H9 (cell line): ENCODE results near the gene RAB25. TPM values are rescaled to one million over a fixed set of nuclear protein-coding genes. Genes with fewer than 3 reads are reported as not detected.

Experiments used
- DNase-seq: peaks from one replicate; pipeline ENCODE4 v3.0.0-alpha.2; 2017
- H2AFZ ChIP-seq: one replicate; pipeline ENCODE4 v1.6.1; 2013; ENCODE audit warnings: mild to moderate bottlenecking, low read length, control low read depth, moderate library complexity
- H2AK5ac ChIP-seq: 2 replicates; pipeline ENCODE4 v1.6.1; 2013; ENCODE audit warnings: low read length, control low read depth, mixed read lengths; ENCODE audit not compliant: insufficient read length
- H2BK120ac ChIP-seq: one replicate; pipeline ENCODE4 v1.6.1; 2013; ENCODE audit warnings: low read depth, mild to moderate bottlenecking, low read length, control low read depth, inconsistent platforms; ENCODE audit not compliant: poor library complexity, severe bottlenecking
- H2BK12ac ChIP-seq: 2 replicates; pipeline ENCODE4 v1.6.1; 2013; ENCODE audit warnings: low read length, control low read depth, mixed read lengths, low read depth; ENCODE audit not compliant: insufficient read length
- H2BK15ac ChIP-seq: 2 replicates; pipeline ENCODE4 v1.6.1; 2013; ENCODE audit warnings: low read depth, low read length, control low read depth
- H2BK20ac ChIP-seq: one replicate; pipeline ENCODE4 v1.6.1; 2013; ENCODE audit warnings: low read depth, mild to moderate bottlenecking, low read length, control low read depth, inconsistent platforms; ENCODE audit not compliant: poor library complexity, severe bottlenecking
- H2BK5ac ChIP-seq: 2 replicates; pipeline ENCODE4 v1.6.1; 2013; ENCODE audit warnings: low read length, control low read depth, mixed read lengths; ENCODE audit not compliant: insufficient read length
- H3K14ac ChIP-seq: 2 replicates; pipeline ENCODE4 v1.6.1; 2013; ENCODE audit warnings: low read length, control low read depth; ENCODE audit not compliant: insufficient read depth
- H3K18ac ChIP-seq: 2 replicates; pipeline ENCODE4 v1.6.1; 2013; ENCODE audit warnings: low read depth, mild to moderate bottlenecking, mixed read lengths, low read length, control low read depth; ENCODE audit not compliant: insufficient read length
- H3K23ac ChIP-seq: 2 replicates; pipeline ENCODE4 v1.6.1; 2013; ENCODE audit warnings: low read length, control low read depth, mixed read lengths, low read depth; ENCODE audit not compliant: insufficient read length
- H3K23me2 ChIP-seq: 2 replicates; pipeline ENCODE4 v1.6.1; 2013; ENCODE audit warnings: low read depth, mild to moderate bottlenecking, mixed read lengths, low read length, control low read depth; ENCODE audit not compliant: insufficient read length, poor library complexity, severe bottlenecking
- H3K27ac ChIP-seq: 2 replicates; pipeline ENCODE4 v1.5.1; 2013; ENCODE audit warnings: low read length, control low read depth, mixed read lengths, low read depth; ENCODE audit not compliant: insufficient read length
- H3K27me3 ChIP-seq: 2 replicates; pipeline ENCODE4 v1.6.1; 2013; ENCODE audit warnings: low read length, control low read depth, inconsistent platforms; ENCODE audit not compliant: insufficient read depth
- H3K4ac ChIP-seq: 2 replicates; pipeline ENCODE4 v1.6.1; 2013; ENCODE audit warnings: low read depth, mild to moderate bottlenecking, control low read depth, inconsistent platforms, low read length, moderate library complexity
- H3K4me1 ChIP-seq: 2 replicates; pipeline ENCODE4 v1.6.1; 2013; ENCODE audit warnings: low read length, control low read depth, inconsistent platforms; ENCODE audit not compliant: insufficient read depth
- H3K4me2 ChIP-seq: 2 replicates; pipeline ENCODE4 v1.6.1; 2013; ENCODE audit warnings: low read length, control low read depth, mixed read lengths; ENCODE audit not compliant: insufficient read length, insufficient read depth
- H3K56ac ChIP-seq: 2 replicates; pipeline ENCODE4 v1.6.1; 2013; ENCODE audit warnings: low read depth, mild to moderate bottlenecking, mixed read lengths, low read length, control low read depth; ENCODE audit not compliant: insufficient read length
- H3K79me1 ChIP-seq: 2 replicates; pipeline ENCODE4 v1.6.1; 2013; ENCODE audit warnings: low read depth, mild to moderate bottlenecking, moderate library complexity, low read length, control low read depth, inconsistent platforms; ENCODE audit not compliant: insufficient read depth, poor library complexity, severe bottlenecking
- H3K79me2 ChIP-seq: 2 replicates; pipeline ENCODE4 v1.6.1; 2013; ENCODE audit warnings: low read length, control low read depth, inconsistent platforms; ENCODE audit not compliant: insufficient read depth
- H3K9ac ChIP-seq: 2 replicates; pipeline ENCODE4 v1.6.1; 2013; ENCODE audit warnings: low read length, control low read depth, mixed read lengths; ENCODE audit not compliant: insufficient read length; ENCODE audit errors: extremely low read depth
- H3K9me3 ChIP-seq: one replicate; pipeline ENCODE4 v1.6.1; 2013; ENCODE audit warnings: low read depth, low read length, inconsistent platforms; ENCODE audit not compliant: control insufficient read depth
- H3T11ph ChIP-seq: one replicate; pipeline ENCODE4 v1.6.1; 2013; ENCODE audit warnings: mild to moderate bottlenecking, low read length, control low read depth, inconsistent platforms
- H4K20me1 ChIP-seq: one replicate; pipeline ENCODE4 v1.6.1; 2013; ENCODE audit not compliant: control insufficient read depth, insufficient read length, insufficient read depth
- H4K5ac ChIP-seq: 2 replicates; pipeline ENCODE4 v1.6.1; 2013; ENCODE audit warnings: low read depth, mild to moderate bottlenecking, mixed read lengths, low read length, control low read depth; ENCODE audit not compliant: insufficient read length
- H4K8ac ChIP-seq: replicated peaks from 2 replicates; pipeline ENCODE4 v1.6.1; 2013; ENCODE audit warnings: low read length, control low read depth, mixed read lengths, low read depth; ENCODE audit not compliant: insufficient read length
- H4K91ac ChIP-seq: 2 replicates; pipeline ENCODE4 v1.6.1; 2013; ENCODE audit warnings: low read depth, mild to moderate bottlenecking, moderate library complexity, mixed read lengths, low read length, control low read depth; ENCODE audit not compliant: insufficient read length
- H3K27ac Mint-ChIP-seq, 3 experiments: 2 replicates in 2 of 3; 3 replicates in 1 of 3; pipeline ENCODE4 v1.8.0; 2020 to 2021; ENCODE audit warnings: mixed read lengths in 3 of 3, mild to moderate bottlenecking in 1 of 3, moderate library complexity in 1 of 3
- H3K27me3 Mint-ChIP-seq: 2 replicates; pipeline ENCODE4 v1.8.0; 2021; ENCODE audit warnings: low read depth, mild to moderate bottlenecking, moderate library complexity, mixed read lengths
- H3K36me3 Mint-ChIP-seq, 3 experiments: 2 replicates in 2 of 3; 3 replicates in 1 of 3; pipeline ENCODE4 v1.8.0; 2020 to 2021; ENCODE audit warnings: low read depth in 3 of 3, mixed read lengths in 3 of 3; ENCODE audit not compliant: insufficient read depth in 1 of 3
- H3K4me1 Mint-ChIP-seq, 2 experiments: 2 replicates each; pipeline ENCODE4 v1.8.0; 2020; ENCODE audit warnings: mixed read lengths in 2 of 2
- H3K4me3 Mint-ChIP-seq, 2 experiments: 2 replicates in 1 of 2; 3 replicates in 1 of 2; pipeline ENCODE4 v1.8.0; 2020 to 2021; ENCODE audit warnings: mild to moderate bottlenecking in 2 of 2, mixed read lengths in 2 of 2, moderate library complexity in 1 of 2
- H3K9me3 Mint-ChIP-seq, 2 experiments: 2 replicates in 1 of 2; 3 replicates in 1 of 2; pipeline ENCODE4 v1.8.0; 2020; ENCODE audit warnings: mild to moderate bottlenecking in 2 of 2, mixed read lengths in 2 of 2, moderate library complexity in 1 of 2
- WGBS: extraction: QIAGEN DNeasy Blood & Tissue Kit; methylation state at CpG from one replicate; pipeline ENCODE4 v1.1.7; 2013; ENCODE audit warnings: missing lambda C conversion rate, low lambda C conversion rate, mixed read lengths; ENCODE audit not compliant: insufficient read length; ENCODE audit errors: extremely low coverage; 5-methylcytosine and 5-hydroxymethylcytosine counted together
- total RNA-seq: library from RNA; stranded (reverse); gene quantifications from 2 replicates; pipeline ENCODE4 v1.2.1, GENCODE V29; 2021
- TF ChIP-seq, protein P1 (sequence below): fragments of 200-600 bp; sonication (generic); conservative IDR thresholded peaks from 3 replicates; pipeline ENCODE4 v1.8.0; 2021; ENCODE audit warnings: antibody characterized with exemption, mild to moderate bottlenecking

RAB25 gene
- total RNA-seq, 1 experiment from 2014 or later = 43.1 TPM

DNA sequence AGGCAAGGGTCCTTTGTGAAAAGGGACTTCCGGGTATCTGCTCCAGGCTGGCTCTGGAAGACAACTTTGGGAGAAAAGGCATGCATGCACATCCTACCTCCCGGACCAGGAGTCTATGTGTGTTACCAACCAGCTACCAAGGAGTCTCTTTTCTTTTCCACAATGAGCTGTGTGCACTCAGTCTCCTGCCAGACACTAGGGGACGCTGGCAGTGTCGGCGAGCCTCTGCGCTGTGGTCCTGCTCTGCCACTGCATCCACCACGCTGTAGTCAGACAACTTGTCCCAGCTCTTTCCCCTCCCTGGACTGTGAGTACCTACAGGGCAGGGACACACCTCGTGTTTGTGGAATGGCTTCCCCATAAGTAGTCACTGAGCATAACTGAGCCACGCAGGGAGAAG lies 35.1 kb upstream of the RAB25 start:
- TF ChIP-seq, protein P1, sequence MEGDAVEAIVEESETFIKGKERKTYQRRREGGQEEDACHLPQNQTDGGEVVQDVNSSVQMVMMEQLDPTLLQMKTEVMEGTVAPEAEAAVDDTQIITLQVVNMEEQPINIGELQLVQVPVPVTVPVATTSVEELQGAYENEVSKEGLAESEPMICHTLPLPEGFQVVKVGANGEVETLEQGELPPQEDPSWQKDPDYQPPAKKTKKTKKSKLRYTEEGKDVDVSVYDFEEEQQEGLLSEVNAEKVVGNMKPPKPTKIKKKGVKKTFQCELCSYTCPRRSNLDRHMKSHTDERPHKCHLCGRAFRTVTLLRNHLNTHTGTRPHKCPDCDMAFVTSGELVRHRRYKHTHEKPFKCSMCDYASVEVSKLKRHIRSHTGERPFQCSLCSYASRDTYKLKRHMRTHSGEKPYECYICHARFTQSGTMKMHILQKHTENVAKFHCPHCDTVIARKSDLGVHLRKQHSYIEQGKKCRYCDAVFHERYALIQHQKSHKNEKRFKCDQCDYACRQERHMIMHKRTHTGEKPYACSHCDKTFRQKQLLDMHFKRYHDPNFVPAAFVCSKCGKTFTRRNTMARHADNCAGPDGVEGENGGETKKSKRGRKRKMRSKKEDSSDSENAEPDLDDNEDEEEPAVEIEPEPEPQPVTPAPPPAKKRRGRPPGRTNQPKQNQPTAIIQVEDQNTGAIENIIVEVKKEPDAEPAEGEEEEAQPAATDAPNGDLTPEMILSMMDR = peak; percentile 84
- Histone ChIP-seq H3K4me1 (no peaks in the 10 kb centered on the region), H3K4ac (no peak overlapping the region), H4K8ac (no peak overlapping the region), H2BK20ac (no peak overlapping the region), H3K18ac (no peak overlapping the region), H3K27ac (no peak overlapping the region), H2BK12ac (no peak overlapping the region), H3K9me3 (no peaks in the 10 kb centered on the region), H3K79me1 (no peaks in the 10 kb centered on the region), H3K79me2 (no peaks in the 10 kb centered on the region), H2AFZ (no peak overlapping the region), H2BK5ac (no peak overlapping the region), H3K27me3 (no peaks in the 10 kb centered on the region; the same call in 1 of the 2 replicates), H3K4me2 (no peak overlapping the region), H2BK15ac (no peak overlapping the region), H4K20me1 (no peaks in the 10 kb centered on the region), H3K14ac (no peak overlapping the region), H3K23me2 (no peaks in the 10 kb centered on the region), H4K5ac (no peak overlapping the region), H3K56ac (no peak overlapping the region), H2BK120ac (no peak overlapping the region), H3K23ac (no peak overlapping the region), H2AK5ac (no peak overlapping the region), H3K9ac (no peak overlapping the region), H4K91ac (no peak overlapping the region), H3T11ph (no peak overlapping the region)
- Mint-ChIP-seq H3K36me3 (no peaks in the 10 kb centered on the region), H3K4me1 (peaks cover 6 to 12% of the 10 kb centered on the region in 2 experiments; a peak in 3 of 4 replicates), H3K4me3 (no peak overlapping the region), H3K27ac (no peak overlapping the region; a peak in 1 of 7 replicates), H3K27me3 (peaks cover 32% of the 10 kb centered on the region), H3K9me3 (no peaks in the 10 kb centered on the region)
- peak; percentile 85 for DNase-seq
- WGBS = no CpG with 5 or more reads among the region's 9 CpGs
